ENCODE measurements around the gene ATP11B. TPM values are rescaled to one million over a fixed set of nuclear protein-coding genes. Genes with fewer than 3 reads are reported as not detected.
A peak's percentile ranks its signal among the peaks of the same experiment; 100 is the strongest.

The ATP11B gene
- total and polyA plus RNA-seq, 10 of the 15 experiments (the other 5 are each of a cell fraction or from before 2014, with no cell fraction given): 10.3 to 66.9 (median 36.7) TPM

DNA sequence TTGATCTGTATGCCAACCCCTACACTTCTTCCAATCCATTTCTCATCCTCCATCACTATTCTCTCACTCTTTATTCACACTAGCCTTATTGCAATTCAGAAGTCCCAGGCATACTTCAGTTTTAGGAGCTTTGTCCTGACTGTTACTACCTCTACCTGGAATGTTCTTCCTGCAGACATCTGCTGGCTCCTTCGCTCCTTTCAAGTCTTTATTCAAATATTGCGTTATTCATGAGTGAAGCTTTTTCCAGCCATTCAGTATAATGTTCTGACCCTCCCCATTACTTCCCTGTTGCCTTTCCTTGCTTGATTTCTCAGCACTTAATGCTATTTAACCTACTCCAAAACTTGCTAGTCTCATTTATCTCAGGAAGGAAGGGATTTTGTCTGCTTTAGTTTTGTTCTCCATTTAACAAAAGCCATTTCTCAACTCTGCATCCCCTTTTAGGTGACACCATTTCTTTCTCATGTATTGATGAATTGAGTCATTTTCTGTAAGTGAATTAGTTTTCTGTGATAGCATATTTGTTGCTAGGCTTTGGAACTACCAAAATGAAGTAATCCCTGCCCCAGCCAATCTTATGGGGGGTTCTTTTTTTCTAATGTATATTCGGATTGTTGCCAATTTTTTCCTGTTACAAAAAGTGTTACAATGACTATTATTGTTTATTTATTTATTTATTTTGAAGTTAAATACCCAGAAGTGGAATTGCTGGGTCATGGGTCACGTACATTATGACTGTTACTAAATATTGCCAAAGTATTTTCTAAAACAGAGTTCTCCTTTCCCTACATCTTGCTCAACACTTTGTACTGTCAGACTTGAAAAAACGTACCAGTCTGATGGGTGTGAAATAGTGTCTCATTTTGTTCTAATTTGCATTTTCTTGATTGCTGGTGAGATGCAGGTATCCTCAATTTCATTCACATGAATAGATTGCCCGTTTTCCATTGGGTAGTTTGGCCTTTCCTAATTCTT, 9.4 kb downstream of the ATP11B start:
- H2AFZ ChIP-seq (ENCODE audit: control insufficient read depth, low read depth, low read length): no peak overlapping the region
- H3K4me3 ChIP-seq: no peak overlapping the region
- H3K4me2 ChIP-seq (ENCODE audit: control insufficient read depth, insufficient read depth): 0 out of 2 replicates have a peak overlapping the region, but pooled peaks have one; percentile 7
- H3K27ac ChIP-seq (ENCODE audit: control insufficient read depth, insufficient read depth): no peak overlapping the region
- ChIA-PET CTCF (interaction anchor here (1.4 kb wide), 1 partner anchor 12 kb away, joined by 3 read pairs; no protein-coding TSS in a partner anchor), RAD21 (ENCODE audit: unreplicated experiment) (interaction anchor here (1.6 kb wide), 1 partner anchor 87 kb away, joined by 4 read pairs; no protein-coding TSS in a partner anchor), POLR2A (interaction anchor here (0.5 kb wide), 1 partner anchor 9 kb away, joined by 3 read pairs; the partner anchor contains the start of gene ATP11B), SMC1A (ENCODE audit: uncharacterized antibody, unreplicated experiment) (interaction anchor here (2.3 to 2.9 kb wide), 2 partner anchors 35 to 86 kb away, joined by 7 to 11 read pairs; no protein-coding TSS in a partner anchor)
- peak; percentile 40 for ATAC-seq
- H3K4me1 ChIP-seq (ENCODE audit: control insufficient read depth, insufficient read depth, low read length): no peaks in the 10 kb centered on the region; the same call in 1 of the 2 replicates
- H3K79me2 ChIP-seq (ENCODE audit: control insufficient read depth, insufficient read depth, low read length): peaks cover 95% of the 10 kb centered on the region
- TF ChIP-seq PAX8 (IDR thresholded peaks at IDR 0.05): no peak
- no TSS peak for BruUV-seq (replicated peaks)
- no peak for DNase-seq (ENCODE audit: low read depth, low spot score)
- intact Hi-C loops (cut with micrococcal nuclease; ENCODE audit: unreplicated experiment) (no loop called here), in situ Hi-C loops (cut with MboI) (no loop called here)
- no peak for FAIRE-seq
- no peaks in the 10 kb centered on the region for H3K27me3 ChIP-seq (replicated peaks in 1 of 2; ENCODE audit: control insufficient read depth in 2 of 2, insufficient read depth in 2 of 2, low read length in 1 of 2)
- H4K20me1 ChIP-seq (ENCODE audit: control insufficient read depth, insufficient read depth): no peaks in the 10 kb centered on the region
- peaks cover 0 to 6% of the 10 kb centered on the region in 2 experiments; a peak in 1 of 4 replicates for H3K36me3 ChIP-seq (ENCODE audit: control insufficient read depth in 2 of 2, insufficient read depth in 2 of 2, low read length in 1 of 2)
- WGBS (ENCODE audit: insufficient coverage, insufficient replicate concordance, low lambda C conversion rate, missing lambda C conversion rate): 73% methylated on average over 6 of the region's 6 CpGs
- no peaks in the 10 kb centered on the region; the same call in 2 of the 3 replicates for H3K9me3 ChIP-seq (replicated peaks; ENCODE audit: control insufficient read depth, insufficient read depth, low read length)
- no peak overlapping the region for H3K9ac ChIP-seq (ENCODE audit: control insufficient read depth, insufficient read depth, low read length)

DNA sequence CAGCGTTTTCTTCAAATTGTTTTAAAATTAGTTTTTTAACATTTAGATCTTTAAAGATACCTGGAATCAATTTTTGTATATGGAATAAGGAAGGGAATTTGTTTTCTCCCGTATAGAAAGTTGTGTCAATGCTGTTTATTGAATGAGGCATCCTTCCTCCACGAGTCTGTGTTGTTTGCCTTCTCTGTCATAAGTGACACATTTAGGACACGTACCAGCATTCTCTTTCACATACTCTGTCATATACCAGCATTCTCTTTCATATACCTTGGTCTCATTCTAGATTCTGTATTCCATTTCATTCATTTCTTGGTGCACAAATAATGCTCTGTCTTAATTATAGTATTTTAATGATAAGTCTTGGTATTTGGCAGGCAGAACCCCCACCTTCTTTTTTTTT, 10.3 kb downstream of the ATP11B start:
- no peak overlapping the region for H3K4me2 ChIP-seq (ENCODE audit: control insufficient read depth, insufficient read depth)
- no peaks in the 10 kb centered on the region; the same call in 2 of the 3 replicates for H3K9me3 ChIP-seq (replicated peaks; ENCODE audit: control insufficient read depth, insufficient read depth, low read length)
- no peak overlapping the region for H3K9ac ChIP-seq (ENCODE audit: control insufficient read depth, insufficient read depth, low read length)
- ChIA-PET CTCF (interaction anchor here (1.0 kb wide), 1 partner anchor 89 kb away, joined by 3 read pairs; no protein-coding TSS in a partner anchor), POLR2A (interaction anchor here (0.7 to 1.5 kb wide), 3 partner anchors 10 to 86 kb away, joined by 3 to 9 read pairs (median 3); partner anchors contain the start of gene ATP11B), SMC1A (ENCODE audit: uncharacterized antibody, unreplicated experiment) (interaction anchor here (0.6 to 2.9 kb wide), 4 partner anchors 9 to 40 kb away, joined by 3 to 7 read pairs (median 4); no protein-coding TSS in a partner anchor), RAD21 (ENCODE audit: unreplicated experiment) (interaction anchor here (0.6 to 1.6 kb wide), 3 partner anchors 86 to 171 kb away, joined by 3 to 4 read pairs (median 3); no protein-coding TSS in a partner anchor)
- ATAC-seq: peak; percentile 39
- no peak overlapping the region for H3K27ac ChIP-seq (ENCODE audit: control insufficient read depth, insufficient read depth)
- H3K36me3 ChIP-seq (ENCODE audit: control insufficient read depth in 2 of 2, insufficient read depth in 2 of 2, low read length in 1 of 2): peaks cover 0 to 6% of the 10 kb centered on the region in 2 experiments; a peak in 1 of 4 replicates
- H2AFZ ChIP-seq (ENCODE audit: control insufficient read depth, low read depth, low read length): no peak overlapping the region
- DNase-seq (ENCODE audit: low read depth, low spot score): no peak
- intact Hi-C loops (cut with micrococcal nuclease; ENCODE audit: unreplicated experiment): no loop called here
- H3K4me3 ChIP-seq: no peak overlapping the region
- in situ Hi-C loops (cut with MboI): no loop called here
- FAIRE-seq: no peak
- no peaks in the 10 kb centered on the region; the same call in 1 of the 2 replicates for H3K4me1 ChIP-seq (ENCODE audit: control insufficient read depth, insufficient read depth, low read length)
- WGBS (ENCODE audit: insufficient coverage, insufficient replicate concordance, low lambda C conversion rate, missing lambda C conversion rate): 71% methylated on average over 4 of the region's 4 CpGs
- no peaks in the 10 kb centered on the region for H3K27me3 ChIP-seq (replicated peaks in 1 of 2; ENCODE audit: control insufficient read depth in 2 of 2, insufficient read depth in 2 of 2, low read length in 1 of 2)
- H3K79me2 ChIP-seq (ENCODE audit: control insufficient read depth, insufficient read depth, low read length): peaks cover 94% of the 10 kb centered on the region
- no peaks in the 10 kb centered on the region for H4K20me1 ChIP-seq (ENCODE audit: control insufficient read depth, insufficient read depth)
- BruUV-seq (replicated peaks): no TSS peak
- TF ChIP-seq ASH2L (IDR thresholded peaks at IDR 0.05; ENCODE audit: borderline replicate concordance, low read depth): no peak
- no peak for TF ChIP-seq IKZF1 (conservative IDR thresholded peaks at IDR 0.05)
- TF ChIP-seq NFXL1 (IDR thresholded peaks at IDR 0.05; ENCODE audit: borderline replicate concordance): no peak
- TF ChIP-seq POLR2AphosphoS5 (IDR thresholded peaks at IDR 0.05; ENCODE audit: low read length): no peak
- no peak for TF ChIP-seq MXI1 (IDR thresholded peaks at IDR 0.05; ENCODE audit: low read depth, low read length)
- TF ChIP-seq, protein P1, sequence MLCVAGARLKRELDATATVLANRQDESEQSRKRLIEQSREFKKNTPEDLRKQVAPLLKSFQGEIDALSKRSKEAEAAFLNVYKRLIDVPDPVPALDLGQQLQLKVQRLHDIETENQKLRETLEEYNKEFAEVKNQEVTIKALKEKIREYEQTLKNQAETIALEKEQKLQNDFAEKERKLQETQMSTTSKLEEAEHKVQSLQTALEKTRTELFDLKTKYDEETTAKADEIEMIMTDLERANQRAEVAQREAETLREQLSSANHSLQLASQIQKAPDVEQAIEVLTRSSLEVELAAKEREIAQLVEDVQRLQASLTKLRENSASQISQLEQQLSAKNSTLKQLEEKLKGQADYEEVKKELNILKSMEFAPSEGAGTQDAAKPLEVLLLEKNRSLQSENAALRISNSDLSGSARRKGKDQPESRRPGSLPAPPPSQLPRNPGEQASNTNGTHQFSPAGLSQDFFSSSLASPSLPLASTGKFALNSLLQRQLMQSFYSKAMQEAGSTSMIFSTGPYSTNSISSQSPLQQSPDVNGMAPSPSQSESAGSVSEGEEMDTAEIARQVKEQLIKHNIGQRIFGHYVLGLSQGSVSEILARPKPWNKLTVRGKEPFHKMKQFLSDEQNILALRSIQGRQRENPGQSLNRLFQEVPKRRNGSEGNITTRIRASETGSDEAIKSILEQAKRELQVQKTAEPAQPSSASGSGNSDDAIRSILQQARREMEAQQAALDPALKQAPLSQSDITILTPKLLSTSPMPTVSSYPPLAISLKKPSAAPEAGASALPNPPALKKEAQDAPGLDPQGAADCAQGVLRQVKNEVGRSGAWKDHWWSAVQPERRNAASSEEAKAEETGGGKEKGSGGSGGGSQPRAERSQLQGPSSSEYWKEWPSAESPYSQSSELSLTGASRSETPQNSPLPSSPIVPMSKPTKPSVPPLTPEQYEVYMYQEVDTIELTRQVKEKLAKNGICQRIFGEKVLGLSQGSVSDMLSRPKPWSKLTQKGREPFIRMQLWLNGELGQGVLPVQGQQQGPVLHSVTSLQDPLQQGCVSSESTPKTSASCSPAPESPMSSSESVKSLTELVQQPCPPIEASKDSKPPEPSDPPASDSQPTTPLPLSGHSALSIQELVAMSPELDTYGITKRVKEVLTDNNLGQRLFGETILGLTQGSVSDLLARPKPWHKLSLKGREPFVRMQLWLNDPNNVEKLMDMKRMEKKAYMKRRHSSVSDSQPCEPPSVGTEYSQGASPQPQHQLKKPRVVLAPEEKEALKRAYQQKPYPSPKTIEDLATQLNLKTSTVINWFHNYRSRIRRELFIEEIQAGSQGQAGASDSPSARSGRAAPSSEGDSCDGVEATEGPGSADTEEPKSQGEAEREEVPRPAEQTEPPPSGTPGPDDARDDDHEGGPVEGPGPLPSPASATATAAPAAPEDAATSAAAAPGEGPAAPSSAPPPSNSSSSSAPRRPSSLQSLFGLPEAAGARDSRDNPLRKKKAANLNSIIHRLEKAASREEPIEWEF (IDR thresholded peaks at IDR 0.05; ENCODE audit: insufficient replicate concordance, low read depth, low read length): no peak
- no peak for TF ChIP-seq MTA2 (IDR thresholded peaks at IDR 0.05; ENCODE audit: low read depth)
- no peak for TF ChIP-seq HDAC2 (IDR thresholded peaks at IDR 0.05)
